HG02759 (cell line): ENCODE data around the gene CES4A.
"Not testable (repeated sequence)": the region's sequence is repeated elsewhere in the genome, so short reads cannot be mapped to it uniquely, and the experiment has no call there.

Experiments
- ATAC-seq: cut with Tn5 transposase; IDR thresholded peaks from one replicate; pipeline ENCODE4 v1.9.1; 2021; ENCODE audit warnings: mild to moderate bottlenecking, moderate library complexity; ENCODE audit not compliant: unreplicated experiment

Gene CES4A

DNA sequence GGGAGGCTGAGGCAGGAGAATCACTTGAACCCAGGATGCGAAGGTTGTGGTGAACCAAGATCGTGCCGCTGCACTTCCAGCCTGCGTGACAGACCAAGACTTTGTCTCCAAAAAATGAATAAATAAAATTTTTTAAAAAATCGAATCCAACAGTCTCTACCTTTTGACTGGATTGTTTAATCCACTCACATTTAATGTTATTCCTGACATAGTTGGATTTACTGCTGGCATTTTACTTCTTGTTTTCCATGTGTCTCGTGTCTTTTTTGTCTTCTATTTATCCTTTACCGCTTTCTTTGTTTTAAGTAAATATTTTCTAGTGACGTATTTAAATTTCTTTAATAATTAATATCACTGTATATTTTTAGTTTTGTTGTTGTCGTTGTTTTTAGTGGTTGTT is 5.4 kb upstream of the CES4A start:
- ATAC-seq, result no peak

DNA sequence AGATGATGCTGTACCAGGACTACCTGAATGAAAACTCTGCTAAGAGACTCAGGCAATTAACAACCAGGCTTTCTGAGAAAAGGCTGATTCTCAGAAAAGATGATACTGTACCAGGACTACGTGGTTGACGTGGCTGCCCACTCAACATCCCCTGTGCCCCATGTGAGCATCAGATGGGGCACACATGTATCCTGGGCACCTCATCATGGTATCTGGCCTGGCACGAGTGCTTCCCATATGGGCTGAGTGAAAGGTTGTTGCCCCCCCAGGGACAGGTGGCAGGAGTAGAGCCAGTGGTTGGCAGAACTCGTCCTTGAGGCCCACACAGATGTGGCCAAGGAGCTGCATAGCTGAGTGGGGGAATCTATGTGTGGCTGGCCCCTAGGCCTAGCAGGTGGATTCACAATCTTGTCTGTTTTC is 3.5 kb upstream of the CES4A start:
- ATAC-seq, result no peak

DNA sequence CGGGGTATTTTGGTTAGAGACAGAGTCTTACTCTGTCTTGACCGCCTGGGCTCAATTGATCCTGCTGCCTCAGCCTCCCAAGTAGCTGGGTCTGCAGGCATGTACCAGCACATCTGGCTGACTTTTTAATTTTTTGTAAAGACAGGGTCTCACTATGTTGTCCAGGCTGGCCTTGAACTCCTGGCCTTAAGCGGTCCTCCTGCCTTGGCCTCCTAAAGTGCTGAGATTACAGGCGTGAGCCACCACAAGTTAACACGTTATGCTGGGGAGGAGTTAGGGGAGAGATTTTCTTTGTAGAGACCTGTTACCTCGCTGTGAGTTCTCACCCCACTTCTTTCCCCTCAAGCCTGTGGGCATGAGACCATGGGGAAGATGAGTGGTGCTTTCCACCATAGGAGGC is 1.8 kb upstream of the CES4A start:
- no peak for ATAC-seq

DNA sequence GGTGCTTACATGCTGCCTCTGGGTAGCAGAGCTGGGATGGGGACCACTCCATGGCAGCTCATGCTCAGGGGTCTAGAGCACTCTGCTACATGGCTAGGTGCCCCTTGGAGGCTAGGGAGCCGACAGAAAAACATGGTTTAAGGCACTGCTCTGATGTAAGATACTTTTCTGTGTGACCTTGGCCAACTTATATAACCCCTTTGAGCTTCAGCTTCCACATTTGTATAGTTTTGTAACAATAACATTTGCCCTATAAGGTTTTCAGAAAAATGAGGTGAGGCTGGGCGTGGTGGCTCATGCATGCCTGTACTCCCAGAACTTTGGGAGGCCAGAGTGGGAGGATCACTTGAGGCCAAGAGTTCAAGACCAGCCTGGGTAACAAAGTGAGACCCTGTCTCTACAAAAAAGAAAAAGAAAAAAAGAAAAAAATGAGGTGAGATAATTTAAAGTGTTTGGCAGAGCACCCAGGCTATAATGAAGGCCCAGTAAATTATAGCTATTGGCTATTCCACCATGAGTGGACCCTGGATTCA is 3.2 kb downstream of the CES4A start:
- no peak for ATAC-seq

DNA sequence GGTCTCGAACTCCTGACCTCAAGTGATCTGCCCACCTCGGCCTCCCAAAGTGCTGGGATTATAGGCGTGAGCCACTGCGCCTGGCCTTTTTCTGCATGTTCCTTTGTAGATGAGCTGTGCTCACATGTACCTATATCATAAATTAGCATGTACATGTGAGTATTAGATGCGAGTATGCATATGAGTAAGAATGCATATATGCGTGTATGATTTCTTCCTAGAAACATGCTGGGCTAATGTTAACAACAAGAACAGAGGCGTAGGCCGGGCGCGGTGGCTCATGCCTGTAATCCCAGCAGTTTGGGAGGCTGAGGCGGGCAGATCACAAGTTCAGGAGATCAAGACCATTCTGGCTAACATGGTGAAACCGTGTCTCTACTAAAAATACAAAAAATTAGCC is 5.2 kb downstream of the CES4A start:
- ATAC-seq, result not testable (repeated sequence)

DNA sequence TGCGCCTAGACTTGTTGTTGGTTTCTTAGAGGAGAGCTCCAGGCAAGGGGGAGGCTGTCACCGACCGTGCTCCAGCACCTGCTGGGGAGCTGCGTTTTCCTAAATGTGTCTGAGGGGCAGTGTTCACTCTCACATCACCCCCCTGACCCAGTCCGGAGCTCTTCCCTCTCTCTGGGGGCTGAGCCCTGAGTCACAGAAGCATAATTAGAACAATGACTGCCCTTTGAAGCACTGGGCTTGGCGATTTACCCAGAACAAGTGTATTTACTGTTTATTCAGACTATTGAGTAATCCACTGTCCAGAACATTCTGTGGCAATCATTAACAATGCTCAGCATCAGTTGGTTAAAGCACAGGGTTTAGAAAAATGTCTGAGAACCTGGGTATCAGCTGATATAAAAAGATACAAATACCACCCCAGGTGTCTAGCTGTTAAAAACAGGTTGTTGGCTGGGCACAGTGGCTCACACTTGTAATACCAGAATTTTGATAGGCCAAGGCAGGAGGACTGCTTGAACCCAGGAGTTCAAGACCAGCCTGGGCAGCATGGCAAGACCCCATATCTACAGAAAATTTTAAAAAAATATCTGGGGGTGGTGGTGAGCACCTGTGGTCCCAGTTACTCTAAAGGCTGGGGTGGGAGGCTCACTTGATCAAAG is 8.1 kb downstream of the CES4A start:
- ATAC-seq, result no peak

DNA sequence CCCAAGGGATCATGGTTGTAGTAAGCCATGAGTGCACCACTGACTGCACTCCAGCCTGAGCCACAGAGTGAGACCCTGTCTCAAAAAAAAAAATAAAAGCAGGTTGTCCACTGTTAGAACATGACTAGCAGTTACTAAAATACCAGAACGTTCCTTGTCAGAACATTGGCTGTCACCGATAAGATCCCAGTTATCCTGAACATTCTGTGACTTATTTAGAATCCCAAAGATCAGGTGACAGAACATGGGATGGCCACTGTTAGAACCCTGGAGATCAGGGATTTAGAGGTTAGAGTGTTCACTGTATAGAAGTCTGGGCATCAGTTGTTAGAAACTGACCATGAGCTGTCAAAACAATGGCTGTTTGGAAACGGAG is 8.6 kb downstream of the CES4A start:
- ATAC-seq, result no peak

DNA sequence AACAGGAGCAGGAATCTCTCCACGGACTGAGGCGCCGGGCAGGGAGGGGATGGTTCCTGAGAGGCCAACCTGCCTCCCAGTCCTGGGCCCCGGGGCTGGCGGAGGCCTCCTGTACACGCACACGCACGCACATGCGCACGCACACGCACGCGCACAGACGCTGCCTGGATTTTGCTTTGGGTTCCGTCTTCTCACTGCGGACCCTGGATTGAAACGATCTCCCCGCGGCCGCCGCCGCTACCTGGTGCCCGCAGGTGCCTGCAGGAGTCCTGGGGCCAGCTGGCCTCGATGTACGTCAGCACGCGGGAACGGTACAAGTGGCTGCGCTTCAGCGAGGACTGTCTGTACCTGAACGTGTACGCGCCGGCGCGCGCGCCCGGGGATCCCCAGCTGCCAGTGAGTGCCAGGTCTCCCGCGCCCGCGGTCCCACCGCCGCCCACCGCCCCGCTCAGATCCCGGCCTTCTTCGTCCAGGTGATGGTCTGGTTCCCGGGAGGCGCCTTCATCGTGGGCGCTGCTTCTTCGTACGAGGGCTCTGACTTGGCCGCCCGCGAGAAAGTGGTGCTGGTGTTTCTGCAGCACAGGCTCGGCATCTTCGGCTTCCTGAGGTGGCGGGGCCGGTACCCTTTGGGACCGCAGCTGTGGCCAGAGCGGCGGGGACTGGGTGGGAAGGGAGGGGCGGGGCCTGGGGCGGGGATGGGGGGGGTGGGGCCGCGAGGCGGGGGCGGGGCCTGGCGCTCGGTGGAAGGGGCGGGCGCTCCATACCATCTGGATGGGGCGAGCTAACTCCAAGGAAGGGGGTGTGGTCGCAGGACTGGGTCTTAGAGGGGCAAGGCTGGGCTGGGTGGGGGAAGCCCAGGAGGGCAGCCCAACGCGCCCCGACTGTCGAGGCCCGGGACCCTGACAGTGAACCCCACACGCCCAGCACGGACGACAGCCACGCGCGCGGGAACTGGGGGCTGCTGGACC is 12.3 kb downstream of the CES4A start:
- no peak for ATAC-seq

DNA sequence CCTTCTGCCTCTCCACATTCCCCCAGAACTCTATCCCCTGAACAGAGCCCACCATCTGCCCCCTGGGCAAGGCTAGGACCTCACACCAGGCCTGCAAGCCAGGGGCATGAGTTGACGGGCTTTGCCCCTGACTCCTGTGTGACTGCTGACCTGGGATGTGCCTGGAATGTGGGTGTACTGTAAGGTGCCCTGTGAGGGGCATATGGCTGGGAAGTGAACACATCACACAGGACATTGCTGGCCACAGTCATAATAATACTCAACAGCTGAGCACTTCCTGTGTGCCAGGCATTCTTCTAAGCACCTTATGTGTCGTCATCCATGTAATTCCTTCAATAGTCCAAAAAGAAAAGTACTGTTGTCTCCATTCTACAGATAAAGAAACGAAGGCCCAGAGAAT is 13.3 kb downstream of the CES4A start:
- no peak for ATAC-seq

DNA sequence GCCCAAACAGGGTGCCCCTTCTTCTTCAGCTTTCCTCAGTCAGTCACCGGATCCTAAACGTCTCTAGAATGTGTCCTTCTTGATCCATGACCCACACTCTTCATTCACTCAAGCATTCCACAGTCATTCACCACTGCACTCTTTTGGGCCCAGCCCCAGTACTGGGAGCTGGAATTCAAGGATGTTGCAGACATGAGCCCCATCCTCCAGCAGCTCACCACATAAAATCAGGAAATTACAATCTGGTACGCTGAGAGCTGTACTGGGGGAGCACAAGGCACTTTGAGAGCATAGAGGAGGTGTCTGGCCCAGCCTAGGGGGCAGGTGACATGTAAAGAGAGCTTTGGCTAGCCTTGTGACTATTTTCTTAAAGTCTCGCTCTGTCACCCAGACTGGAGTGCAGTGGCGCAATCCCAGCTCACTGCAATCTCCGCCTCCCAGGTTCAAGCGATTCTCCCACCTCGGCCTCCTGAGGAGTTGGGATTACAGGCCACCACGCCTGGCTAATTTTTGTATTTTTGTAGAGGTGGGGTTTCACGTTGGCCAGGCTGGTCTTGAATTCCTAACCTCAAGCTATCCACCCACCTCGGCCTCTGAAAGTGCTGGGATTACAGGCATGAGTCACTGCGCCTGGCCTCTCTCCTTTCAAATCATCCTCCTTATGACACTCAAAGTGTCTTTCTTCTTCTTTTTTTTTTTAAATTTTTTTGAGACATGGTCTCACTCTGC is 18.7 kb downstream of the CES4A start:
- no peak for ATAC-seq

DNA sequence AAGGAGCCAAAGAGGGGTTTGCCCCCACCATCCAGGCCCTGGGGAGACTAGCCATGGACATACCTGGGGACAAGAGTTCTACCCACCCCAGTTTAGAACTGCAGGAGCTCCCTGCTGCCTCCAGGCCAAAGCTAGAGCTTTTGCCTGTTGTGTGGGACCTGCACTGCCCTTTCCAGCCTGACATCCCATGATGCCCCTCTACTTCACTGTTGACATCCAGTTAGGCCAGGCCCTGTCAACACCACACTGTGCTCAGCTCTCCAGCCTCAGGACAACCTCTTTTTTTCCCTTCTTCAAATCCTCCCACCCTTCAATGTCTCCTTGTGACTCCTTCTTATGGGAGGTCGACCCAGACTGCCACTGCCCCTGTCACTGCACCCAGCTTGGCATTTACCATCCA is 20.8 kb downstream of the CES4A start:
- no peak for ATAC-seq

DNA sequence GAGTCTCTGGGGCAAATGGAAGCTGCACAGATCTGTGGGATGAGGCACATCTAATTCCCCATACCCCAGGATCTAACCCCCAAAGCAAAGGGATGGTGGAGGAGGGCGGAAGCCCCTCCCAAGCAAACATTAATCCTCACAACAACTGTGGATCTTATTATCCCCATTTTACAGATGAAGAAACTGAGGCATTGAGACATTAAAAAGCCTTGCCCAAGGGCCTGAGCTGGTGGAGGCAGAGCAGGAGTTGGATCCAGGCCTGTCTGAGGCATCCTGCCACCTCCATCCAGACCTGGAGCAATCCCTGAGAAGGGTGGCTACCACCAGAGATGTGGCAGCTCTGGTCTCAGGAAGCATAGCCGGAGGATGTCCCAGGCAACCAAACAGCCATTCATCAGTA is 22.9 kb downstream of the CES4A start:
- no peak for ATAC-seq

DNA sequence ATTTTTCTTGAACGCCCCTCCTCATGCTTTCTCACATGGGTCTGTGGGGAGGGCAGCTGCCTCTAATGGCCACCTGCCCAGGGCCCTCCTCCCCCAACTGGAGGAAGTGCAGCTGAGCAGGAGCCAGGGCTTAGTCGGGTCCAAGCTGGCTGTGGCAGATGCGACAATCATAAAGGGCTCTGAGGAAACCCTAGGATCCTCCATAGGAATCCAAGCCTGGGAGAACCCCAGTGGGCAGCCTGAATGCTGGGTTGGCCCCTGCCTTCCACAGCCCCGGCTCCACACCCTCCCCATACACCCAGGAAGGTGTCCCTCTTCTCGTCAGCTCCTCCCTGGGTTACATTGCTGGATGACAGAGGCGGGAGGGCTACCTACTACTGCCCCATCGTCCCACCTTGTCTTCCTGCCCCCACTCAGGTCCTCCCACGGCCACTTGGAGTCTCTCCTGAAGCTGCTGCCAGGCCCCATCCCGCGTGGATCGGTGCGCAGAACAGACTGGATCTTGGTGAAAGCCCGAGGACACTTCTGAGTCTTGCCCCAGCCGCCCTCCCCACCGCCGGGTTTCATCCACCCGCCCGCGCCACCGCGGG is 24.9 kb downstream of the CES4A start:
- ATAC-seq, result no peak

DNA sequence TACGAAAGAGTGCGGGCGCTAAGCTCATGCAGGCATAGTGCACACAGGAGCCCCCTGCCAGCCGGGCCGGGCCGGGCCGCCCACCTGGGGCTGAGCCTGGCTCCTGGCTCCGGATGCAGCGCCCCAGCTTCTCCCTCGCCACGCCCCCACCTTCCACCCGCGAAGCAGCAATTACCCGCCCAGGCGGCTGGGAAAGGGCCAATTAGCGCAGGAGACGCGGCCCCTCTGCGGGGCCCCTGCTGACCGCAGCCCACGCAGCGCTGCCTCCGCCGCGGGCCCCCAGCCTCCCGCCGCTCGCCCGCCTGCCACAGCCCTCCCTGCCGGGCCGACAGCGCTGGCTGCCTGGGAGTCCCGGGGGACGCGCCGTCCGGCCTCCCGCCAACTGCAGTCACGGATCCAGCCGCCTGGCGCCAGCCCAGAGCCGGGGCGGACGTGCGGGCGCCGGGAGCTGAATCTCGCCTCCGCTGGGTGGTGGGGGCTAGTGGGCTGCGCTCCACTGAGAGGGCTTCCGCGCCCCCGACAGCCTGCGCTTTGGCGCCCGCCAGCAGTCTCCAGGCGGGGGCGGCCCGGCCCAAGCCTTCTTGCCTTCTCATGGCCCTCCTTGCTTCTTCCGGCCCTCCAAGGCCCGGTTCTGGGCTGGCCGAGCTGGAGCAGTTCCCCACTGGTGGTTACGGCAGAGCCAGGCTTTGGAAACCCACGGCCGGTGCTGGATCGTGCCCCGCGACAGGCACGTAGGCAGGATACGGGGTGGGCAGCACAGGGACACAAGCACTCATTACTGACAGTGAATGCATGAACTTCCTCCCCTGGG is 25.6 kb downstream of the CES4A start:
- peak; percentile 59 for ATAC-seq

DNA sequence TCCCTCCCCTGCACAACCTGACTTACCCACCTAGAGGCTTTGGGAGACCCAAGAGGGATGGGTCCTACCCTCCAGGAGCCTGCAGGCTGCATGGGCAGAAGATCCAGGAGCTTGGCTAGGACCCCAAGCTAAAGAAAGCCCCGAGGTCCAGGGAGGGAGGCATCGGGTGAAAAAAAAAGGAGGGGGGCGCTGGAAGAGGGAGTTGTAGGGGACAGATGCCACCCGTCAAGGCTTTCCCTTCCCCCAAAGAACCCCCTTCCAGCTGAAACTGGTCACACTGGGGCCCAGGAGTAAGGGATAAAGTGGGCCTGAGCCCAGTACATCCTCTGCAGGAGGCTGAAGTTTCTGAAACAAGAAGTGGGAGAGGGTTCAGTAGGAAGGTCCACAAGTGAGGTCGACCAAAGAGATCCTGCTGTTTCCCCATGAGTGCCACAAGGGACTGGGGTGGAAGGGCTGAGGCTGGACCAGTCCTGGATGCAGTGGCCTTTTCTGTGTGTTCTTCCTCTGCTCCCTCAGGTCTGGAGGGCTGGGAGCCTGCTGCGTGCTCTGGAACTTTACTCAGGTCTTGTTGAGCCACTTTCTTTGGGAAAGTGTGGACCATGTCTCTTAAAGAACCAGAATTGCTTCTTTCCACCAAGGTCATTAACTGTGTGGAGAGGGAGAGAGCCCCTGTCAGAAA is 26.4 kb downstream of the CES4A start:
- no peak for ATAC-seq

DNA sequence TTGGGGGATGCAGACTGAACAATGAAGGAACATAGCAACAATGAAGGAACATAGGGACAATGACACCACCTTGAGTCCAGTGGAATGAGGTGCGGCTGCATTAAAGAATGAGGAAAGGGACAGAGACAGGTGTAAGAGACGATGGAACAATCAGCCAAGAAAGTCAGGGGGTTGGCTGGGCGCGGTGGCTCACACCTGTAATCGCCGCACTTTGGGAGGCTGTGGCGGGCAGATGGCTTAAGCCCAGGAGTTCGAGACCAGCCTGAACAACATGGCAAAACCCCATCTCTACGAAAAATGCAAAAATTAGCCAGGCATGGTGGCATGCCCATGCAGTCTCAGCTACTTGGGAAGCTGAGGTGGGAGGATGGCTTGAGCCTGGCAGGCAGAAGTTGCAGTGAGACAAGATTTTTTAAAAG is 26.9 kb downstream of the CES4A start:
- no peak for ATAC-seq

DNA sequence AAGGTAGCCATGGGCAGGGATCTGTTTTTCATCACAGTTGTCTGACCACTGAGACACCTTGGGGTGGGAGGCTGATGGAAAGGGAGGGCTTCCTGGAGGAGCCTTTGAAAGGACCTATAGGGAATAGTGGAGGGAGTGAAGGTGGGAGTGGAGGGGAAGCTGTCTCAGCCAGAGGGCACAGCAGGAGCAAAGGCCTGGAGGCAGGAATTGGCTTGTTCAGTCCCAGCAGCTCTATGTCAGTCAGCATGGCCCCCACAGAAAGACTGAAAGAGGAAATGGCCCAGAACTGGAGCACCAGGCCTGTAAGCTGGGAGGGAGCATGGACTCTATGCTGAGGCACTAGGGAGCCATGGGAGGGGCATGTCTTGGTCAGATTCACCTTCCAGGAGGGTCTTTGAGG is 27.8 kb downstream of the CES4A start:
- no peak for ATAC-seq

DNA sequence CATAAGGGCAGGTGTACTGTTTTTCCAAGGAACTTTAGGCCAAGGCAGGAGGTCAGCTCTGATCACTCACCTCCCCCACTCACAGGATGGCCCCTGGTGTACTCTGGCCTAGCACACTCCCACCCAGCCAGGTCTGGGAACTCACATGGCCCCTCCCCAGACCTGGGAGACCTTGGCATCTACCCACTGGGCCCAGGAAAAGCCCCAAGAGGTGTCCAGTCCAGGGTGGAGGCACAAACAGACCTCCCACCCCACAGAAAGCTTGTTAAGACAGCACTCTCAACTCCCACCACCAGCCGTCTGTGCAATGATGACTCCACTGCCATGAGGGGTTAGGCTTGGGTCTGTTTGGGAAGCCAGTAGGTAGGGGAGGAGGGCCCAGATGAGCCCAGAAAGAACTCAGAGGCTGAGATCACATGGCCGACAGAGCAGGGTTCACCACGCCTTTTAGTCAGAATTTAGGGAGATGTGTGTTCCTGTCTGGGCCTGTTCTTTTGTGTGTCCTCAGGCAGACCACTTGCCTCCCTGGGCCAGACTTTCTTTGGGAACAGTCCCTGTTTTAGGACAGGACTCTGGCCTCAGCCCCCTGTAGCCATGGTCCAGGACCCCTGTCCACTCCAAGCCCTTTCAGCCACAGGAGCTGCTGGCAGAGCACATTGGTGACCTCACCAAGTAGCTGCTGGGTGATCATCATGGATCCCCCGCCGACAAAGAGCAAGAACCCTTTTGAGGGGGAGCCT is 28.5 kb downstream of the CES4A start:
- no peak for ATAC-seq

DNA sequence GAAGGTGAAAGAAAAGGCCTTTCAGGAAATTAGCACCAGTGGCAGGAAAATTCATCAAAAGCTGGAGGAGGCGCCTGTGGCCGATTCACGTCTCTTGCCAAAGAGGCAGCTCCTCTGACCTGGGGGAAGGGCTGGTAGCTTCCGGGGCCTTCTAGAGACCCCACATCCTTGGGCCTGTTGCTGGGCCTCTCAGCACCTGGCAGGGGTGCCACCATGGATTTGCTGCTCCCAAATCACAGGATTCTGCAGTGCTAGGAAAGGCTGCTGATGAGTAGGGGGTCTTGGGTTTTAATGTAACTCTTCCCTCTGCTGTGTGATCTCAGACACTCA is 29.0 kb downstream of the CES4A start:
- no peak for ATAC-seq
